Right hindlimb (tissue), 1 donor: ENCODE results near the gene RPP25.

ENCODE experiments used
- DNase-seq: peaks from one replicate; pipeline ENCODE4 v3.0.0-alpha.2; 2018

RPP25 gene

GRCh38 chr15:74956648-74957475, at the start of gene RPP25:
TSS of gene RPP25 (minus strand) at chr15:74956772. CDS start at chr15:74956583, 189 bp downstream.
- peak; percentile 73 for DNase-seq

- DNase-seq, result no peak
These were observed 45.8 kb upstream of the RPP25 start for GRCh38 chr15:75002398-75002797.

GRCh38 chr15:75001310-75001709, 44.7 kb upstream of the RPP25 start:
- no peak for DNase-seq

GRCh38 chr15:74997543-74997942, 41.0 kb upstream of the RPP25 start:
- DNase-seq, result no peak

GRCh38 chr15:74997141-74997540, 40.6 kb upstream of the RPP25 start:
- DNase-seq, result no peak

GRCh38 chr15:74995779-74996765, 39.5 kb upstream of the RPP25 start:
- DNase-seq, result peak; percentile 37

- peak; percentile 94 for DNase-seq
These were observed 38.7 kb upstream of the RPP25 start, which contains the start of gene SCAMP5 for GRCh38 chr15:74995182-74995778. TSS of gene SCAMP5 (plus strand) at chr15:74995563. CDS start at chr15:75011840, 16,277 bp downstream.

GRCh38 chr15:74994685-74995084, 38.1 kb upstream of the RPP25 start:
- no peak for DNase-seq

- no peak for DNase-seq
These were observed 37.7 kb upstream of the RPP25 start for GRCh38 chr15:74994236-74994635.

GRCh38 chr15:74992619-74993018, 36.0 kb upstream of the RPP25 start:
- no peak for DNase-seq

GRCh38 chr15:74989527-74989926, 33.0 kb upstream of the RPP25 start:
- no peak for DNase-seq

GRCh38 chr15:74988007-74988800, 31.6 kb upstream of the RPP25 start:
- DNase-seq, result no peak

GRCh38 chr15:74983725-74984231, 27.2 kb upstream of the RPP25 start:
- DNase-seq, result no peak

- DNase-seq, result no peak
These were observed 25.6 kb upstream of the RPP25 start for GRCh38 chr15:74982183-74982582.

- DNase-seq, result no peak
These were observed 21.9 kb upstream of the RPP25 start for GRCh38 chr15:74978503-74978902.

GRCh38 chr15:74978077-74978476, 21.5 kb upstream of the RPP25 start:
- no peak for DNase-seq

- no peak for DNase-seq
These were observed 21.0 kb upstream of the RPP25 start for GRCh38 chr15:74977599-74977998.

- DNase-seq, result no peak
These were observed 19.6 kb upstream of the RPP25 start for GRCh38 chr15:74976159-74976558.

GRCh38 chr15:74967670-74968069, 11.1 kb upstream of the RPP25 start:
- no peak for DNase-seq

GRCh38 chr15:74964794-74965193, 8.2 kb upstream of the RPP25 start:
- no peak for DNase-seq

GRCh38 chr15:74963213-74963612, 6.6 kb upstream of the RPP25 start:
- no peak for DNase-seq

GRCh38 chr15:74962671-74963070, 6.1 kb upstream of the RPP25 start:
- no peak for DNase-seq
